ENCODE results near the gene MAST3. TPM values are rescaled to one million over a fixed set of nuclear protein-coding genes. Genes with fewer than 3 reads are reported as not detected.

MAST3 gene
- total RNA-seq, 4 donors from 2014 or later = 47.8 to 56.3 (median 52.0) TPM

DNA sequence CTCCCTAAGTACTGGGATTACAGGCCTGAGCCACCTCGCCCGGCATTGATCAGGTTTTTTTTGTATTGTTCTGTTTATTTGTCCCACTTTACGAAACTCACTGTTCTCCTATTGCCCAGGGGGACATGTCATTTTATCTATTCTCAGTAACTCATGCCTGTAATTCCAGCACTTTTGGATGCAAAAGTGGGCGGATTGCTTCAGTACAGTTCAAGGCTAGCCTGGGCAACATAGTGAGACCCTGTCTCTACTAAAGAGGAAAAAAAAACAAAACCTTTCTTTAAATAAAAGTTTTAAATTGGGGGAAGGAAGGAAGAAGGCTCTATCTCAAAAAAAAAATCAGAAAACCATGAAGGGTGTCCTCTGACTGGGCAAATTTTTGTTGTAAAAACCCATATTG is 92.7 kb downstream of the MAST3 start:
- Histone ChIP-seq H3K4me1 (peaks cover 0 to 16% (median 12%) of the 10 kb centered on the region in 4 donors), H3K36me3 (no peaks in the 10 kb centered on the region), H3K4me3 (no peak overlapping the region), H3K27me3 (no peaks in the 10 kb centered on the region), H3K27ac (no peak overlapping the region), H3K9me3 (peaks cover 0 to 4% (median 0%) of the 10 kb centered on the region in 4 donors)
- DNase-seq = no peak
- TF ChIP-seq, protein P1, sequence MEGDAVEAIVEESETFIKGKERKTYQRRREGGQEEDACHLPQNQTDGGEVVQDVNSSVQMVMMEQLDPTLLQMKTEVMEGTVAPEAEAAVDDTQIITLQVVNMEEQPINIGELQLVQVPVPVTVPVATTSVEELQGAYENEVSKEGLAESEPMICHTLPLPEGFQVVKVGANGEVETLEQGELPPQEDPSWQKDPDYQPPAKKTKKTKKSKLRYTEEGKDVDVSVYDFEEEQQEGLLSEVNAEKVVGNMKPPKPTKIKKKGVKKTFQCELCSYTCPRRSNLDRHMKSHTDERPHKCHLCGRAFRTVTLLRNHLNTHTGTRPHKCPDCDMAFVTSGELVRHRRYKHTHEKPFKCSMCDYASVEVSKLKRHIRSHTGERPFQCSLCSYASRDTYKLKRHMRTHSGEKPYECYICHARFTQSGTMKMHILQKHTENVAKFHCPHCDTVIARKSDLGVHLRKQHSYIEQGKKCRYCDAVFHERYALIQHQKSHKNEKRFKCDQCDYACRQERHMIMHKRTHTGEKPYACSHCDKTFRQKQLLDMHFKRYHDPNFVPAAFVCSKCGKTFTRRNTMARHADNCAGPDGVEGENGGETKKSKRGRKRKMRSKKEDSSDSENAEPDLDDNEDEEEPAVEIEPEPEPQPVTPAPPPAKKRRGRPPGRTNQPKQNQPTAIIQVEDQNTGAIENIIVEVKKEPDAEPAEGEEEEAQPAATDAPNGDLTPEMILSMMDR (IDR thresholded peaks at IDR 0.05) = no peak
- no peak for TF ChIP-seq POLR2A (IDR thresholded peaks at IDR 0.05)

DNA sequence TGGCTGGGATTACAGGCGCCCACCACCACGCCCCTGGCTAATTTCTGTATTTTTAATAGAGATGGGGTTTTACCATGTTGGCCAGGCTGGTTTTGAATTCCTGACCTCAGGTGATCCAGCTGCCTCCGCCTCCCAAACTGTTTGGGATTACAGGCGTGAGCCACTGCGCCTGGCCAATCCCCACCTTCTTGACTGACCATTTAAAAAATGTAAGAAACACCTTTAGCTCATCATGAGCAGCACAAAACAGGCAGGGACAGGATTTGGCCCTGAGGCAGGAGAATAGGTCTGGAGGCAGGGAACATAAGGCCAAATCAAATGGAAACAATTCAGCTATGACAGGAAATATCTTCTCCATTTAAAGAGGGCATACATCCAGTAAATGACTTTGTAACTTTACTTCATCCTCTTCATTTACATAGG is 94.1 kb downstream of the MAST3 start:
- Histone ChIP-seq H3K4me3 (peak overlapping the region in 3 of 4 donors; percentile 47 to 61 (median 57)), H3K27me3 (no peaks in the 10 kb centered on the region), H3K9me3 (peaks cover 0 to 4% (median 0%) of the 10 kb centered on the region in 4 donors), H3K27ac (peak overlapping the region; percentile 91 to 97 (median 94)), H3K36me3 (peaks cover 0 to 8% (median 0%) of the 10 kb centered on the region in 3 donors), H3K4me1 (peaks cover 0 to 16% (median 12%) of the 10 kb centered on the region in 4 donors)
- TF ChIP-seq POLR2A (IDR thresholded peaks at IDR 0.05) = no peak
- TF ChIP-seq, protein P1 (IDR thresholded peaks at IDR 0.05) = no peak
- no peak for DNase-seq

DNA sequence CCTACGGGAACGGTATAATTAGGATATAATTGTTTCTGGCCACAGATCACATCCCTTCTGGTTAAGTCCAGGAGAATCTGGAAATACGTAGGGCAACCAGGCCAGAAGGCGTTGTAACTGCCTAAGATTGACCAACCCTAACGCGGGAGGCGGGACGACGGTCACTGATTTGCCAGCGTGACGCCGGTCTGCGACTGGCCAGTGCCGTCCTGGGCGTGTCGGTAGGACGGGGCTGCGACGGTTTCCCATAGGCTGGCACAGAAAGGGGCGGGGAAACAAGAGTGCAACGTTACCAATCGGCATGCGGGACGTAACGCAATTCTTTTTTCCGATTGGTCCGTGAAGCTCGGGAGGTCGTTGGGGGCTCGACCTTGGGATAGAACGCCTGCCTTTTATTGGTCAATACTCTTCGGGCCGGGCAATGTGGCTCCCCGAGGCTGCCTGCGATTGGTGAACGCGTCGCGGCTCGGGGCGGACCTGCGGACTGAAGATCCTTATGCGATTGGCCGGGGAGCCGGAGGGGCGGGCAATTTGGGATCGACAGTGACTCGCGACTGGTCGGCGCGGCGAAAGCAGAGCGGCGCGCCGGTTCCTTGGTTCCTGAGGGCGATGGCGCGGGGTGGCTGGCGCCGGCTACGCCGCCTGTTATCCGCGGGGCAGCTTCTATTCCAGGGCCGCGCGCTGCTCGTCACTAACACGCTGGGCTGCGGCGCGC is 95.3 kb downstream of the MAST3 start, which contains the start of gene MPV17L2:
Gene MPV17L2, plus strand, starts transcription at position 546 of the 715 bp plus-strand sequence. Its CDS starts 64 bp downstream, at position 610.
- peak; percentile 99 to 100 (median 99) for DNase-seq
- Histone ChIP-seq H3K9me3 (peaks cover 0 to 4% (median 0%) of the 10 kb centered on the region in 4 donors), H3K4me3 (peak within 1 kb of the TSS; percentile 59 to 95 (median 83)), H3K36me3 (peaks cover 0 to 16% (median 0%) of the 10 kb centered on the region in 3 donors), H3K27me3 (no peaks in the 10 kb centered on the region), H3K4me1 (peaks cover 0 to 16% (median 12%) of the 10 kb centered on the region in 4 donors), H3K27ac (peak within 1 kb of the TSS; percentile 91 to 97 (median 94))
- TF ChIP-seq, protein P1 (IDR thresholded peaks at IDR 0.05) = no peak
- TF ChIP-seq POLR2A (IDR thresholded peaks at IDR 0.05) = peak; percentile 81 to 92

DNA sequence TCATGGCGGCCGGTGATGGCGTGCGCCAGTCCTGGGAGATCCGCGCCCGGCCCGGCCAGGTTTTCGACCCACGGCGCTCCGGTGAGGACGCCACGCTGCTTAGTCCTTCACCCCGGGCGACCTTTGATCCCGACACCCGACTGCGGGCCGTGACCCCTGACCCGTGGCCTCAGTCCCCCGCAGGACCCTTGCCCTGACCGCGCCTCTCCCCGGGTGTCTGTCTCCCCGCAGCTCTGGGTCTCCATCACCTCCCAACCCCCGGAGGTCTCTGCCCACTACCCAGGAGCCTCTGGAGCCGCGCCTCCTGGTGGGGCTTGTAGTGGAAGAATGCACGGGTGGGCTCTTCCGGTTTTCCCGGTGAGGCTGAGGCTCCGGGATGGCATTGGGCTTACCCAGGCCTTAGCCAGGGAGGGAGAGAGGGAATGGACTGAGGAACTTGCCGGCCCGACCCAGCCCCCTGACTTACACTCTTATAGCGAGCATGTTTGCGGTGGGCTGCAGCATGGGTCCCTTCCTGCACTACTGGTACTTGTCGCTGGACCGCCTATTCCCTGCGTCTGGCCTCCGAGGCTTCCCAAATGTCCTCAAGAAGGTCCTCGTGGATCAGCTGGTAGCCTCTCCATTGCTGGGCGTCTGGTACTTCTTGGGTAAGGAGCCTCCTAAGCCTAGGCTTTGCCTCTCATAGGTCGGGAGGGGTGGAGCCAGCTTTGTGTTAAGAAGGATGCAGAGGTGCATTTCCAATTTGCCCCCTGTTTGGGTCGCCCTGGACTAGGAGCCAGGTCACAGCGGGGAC is 96.0 kb downstream of the MAST3 start:
- H3K4me3 ChIP-seq = peak overlapping the region; percentile 59 to 95 (median 83)
- peaks cover 0 to 16% (median 12%) of the 10 kb centered on the region in 4 donors for H3K4me1 ChIP-seq
- H3K36me3 ChIP-seq = peaks cover 0 to 24% (median 0%) of the 10 kb centered on the region in 3 donors
- no peak for TF ChIP-seq POLR2A (IDR thresholded peaks at IDR 0.05)
- TF ChIP-seq, protein P1 (IDR thresholded peaks at IDR 0.05) = no peak
- H3K27me3 ChIP-seq = no peaks in the 10 kb centered on the region
- H3K9me3 ChIP-seq = peaks cover 0 to 4% (median 0%) of the 10 kb centered on the region in 4 donors
- no peak for DNase-seq
- peak overlapping the region; percentile 78 to 95 (median 86) for H3K27ac ChIP-seq

DNA sequence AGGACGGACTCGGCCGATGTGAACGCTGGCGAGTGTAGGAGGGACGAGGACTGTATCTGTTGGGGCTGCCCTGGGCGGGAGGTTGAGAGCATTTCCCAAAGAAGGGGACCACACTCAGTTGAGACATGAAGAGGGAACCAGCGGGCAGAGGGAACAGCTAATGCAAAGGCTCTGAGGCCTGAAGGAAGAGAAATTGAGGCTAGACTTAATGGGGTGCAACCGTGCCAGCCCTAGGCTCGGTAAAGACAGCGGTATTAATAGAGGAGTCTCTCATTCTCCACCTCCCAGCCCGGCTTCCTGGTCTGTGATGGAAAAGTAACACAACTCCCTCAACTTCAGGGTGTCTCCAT is 96.6 kb downstream of the MAST3 start:
- Histone ChIP-seq H3K27ac (peak overlapping the region in 2 of 4 donors; percentile 91 to 95), H3K4me3 (peak overlapping the region in 3 of 4 donors; percentile 74 to 95 (median 92)), H3K36me3 (peaks cover 0 to 28% (median 0%) of the 10 kb centered on the region in 3 donors), H3K9me3 (peaks cover 0 to 4% (median 0%) of the 10 kb centered on the region in 4 donors), H3K27me3 (no peaks in the 10 kb centered on the region), H3K4me1 (peaks cover 0 to 16% (median 12%) of the 10 kb centered on the region in 4 donors)
- no peak for DNase-seq
- no peak for TF ChIP-seq POLR2A (IDR thresholded peaks at IDR 0.05)
- TF ChIP-seq, protein P1 (IDR thresholded peaks at IDR 0.05) = no peak
